DND-41 (cell line): ENCODE measurements around the gene ITLN2.

Experiments used
- CTCF ChIP-seq: IDR thresholded peaks from 2 replicates; pipeline ENCODE4 v1.5.1; 2012; ENCODE audit warnings: borderline replicate concordance, low read length, moderate library complexity, mild to moderate bottlenecking; ENCODE audit not compliant: poor library complexity, severe bottlenecking; ENCODE audit errors: extremely low read depth
- EZH2 ChIP-seq: IDR thresholded peaks from 3 replicates; pipeline ENCODE4 v1.6.1; 2012; ENCODE audit warnings: borderline replicate concordance, low read depth, mild to moderate bottlenecking, moderate library complexity, low read length, inconsistent platforms; ENCODE audit not compliant: severe bottlenecking

- TF ChIP-seq CTCF (no peak), EZH2 (no peak)
Measured at GRCh38 chr1:160935527-160936258, 18.9 kb downstream of the ITLN2 start.
